HepG2 (cell line): ENCODE data around the gene JOSD1. TPM values are rescaled to one million over a fixed set of nuclear protein-coding genes. Genes with fewer than 3 reads are reported as not detected.

Experiments used
- AGO1 ChIP-seq: fragments of 200-400 bp; formaldehyde crosslinking; IDR thresholded peaks from 2 replicates; pipeline ENCODE4 v1.6.1; 2017; ENCODE audit warnings: mild to moderate bottlenecking, low read depth, low read length, moderate library complexity; ENCODE audit not compliant: poor library complexity, severe bottlenecking
- AHR ChIP-seq: IDR thresholded peaks from 2 replicates; pipeline ENCODE4 v1.6.1; 2018; ENCODE audit warnings: missing genetic modification reagents, missing compliant biosample characterization
- CCDC6 ChIP-seq: sonication (generic); formaldehyde crosslinking; IDR thresholded peaks from 2 replicates; pipeline ENCODE4 v1.8.1; 2022; ENCODE audit warnings: mild to moderate bottlenecking, missing genetic modification reagents, moderate library complexity
- DMAP1 ChIP-seq: IDR thresholded peaks from 2 replicates; pipeline ENCODE4 v1.6.1; 2016
- DNMT1 ChIP-seq: sonication (generic); formaldehyde crosslinking; IDR thresholded peaks from 2 replicates; pipeline ENCODE4 v1.5.1; 2020; ENCODE audit warnings: mild to moderate bottlenecking, missing genetic modification reagents
- FIP1L1 ChIP-seq: fragments of 200-400 bp; formaldehyde crosslinking; IDR thresholded peaks from 2 replicates; pipeline ENCODE4 v1.6.1; 2018; ENCODE audit warnings: low read depth, mild to moderate bottlenecking, low read length, moderate library complexity, borderline replicate concordance; ENCODE audit not compliant: insufficient read depth
- GPBP1L1 ChIP-seq: sonication (generic); formaldehyde crosslinking; IDR thresholded peaks from 2 replicates; pipeline ENCODE4 v1.5.0; 2020; ENCODE audit warnings: mild to moderate bottlenecking, missing genetic modification reagents
- HNF4A ChIP-seq: sonication (generic); formaldehyde crosslinking; IDR thresholded peaks from 2 replicates; pipeline ENCODE4 v1.4.0; 2020; ENCODE audit warnings: missing genetic modification reagents
- JARID2 ChIP-seq: sonication (generic); formaldehyde crosslinking; IDR thresholded peaks from 2 replicates; pipeline ENCODE4 v1.8.1; 2023; ENCODE audit warnings: missing genetic modification reagents, inconsistent platforms; ENCODE audit not compliant: insufficient replicate concordance
- NBN ChIP-seq: fragments of 450-650 bp; conservative IDR thresholded peaks from 2 replicates; pipeline ENCODE4 v1.6.1; 2017
- NFE2 ChIP-seq: sonication (generic); formaldehyde crosslinking; IDR thresholded peaks from 2 replicates; pipeline ENCODE4 v1.4.0; 2020; ENCODE audit warnings: missing genetic modification reagents
- NFYB ChIP-seq: sonication (generic); formaldehyde crosslinking; IDR thresholded peaks from 2 replicates; pipeline ENCODE4 v1.4.0; 2020; ENCODE audit warnings: missing genetic modification reagents
- NKX3-1 ChIP-seq: sonication (generic); formaldehyde crosslinking; IDR thresholded peaks from 2 replicates; pipeline ENCODE4 v1.5.0; 2020; ENCODE audit warnings: missing genetic modification reagents
- RAD21 ChIP-seq: fragments of 450-650 bp; formaldehyde crosslinking; IDR thresholded peaks from 2 replicates; pipeline ENCODE4 v1.5.0; 2020; ENCODE audit warnings: mild to moderate bottlenecking
- RELA ChIP-seq: sonication (generic); formaldehyde crosslinking; IDR thresholded peaks from 2 replicates; pipeline ENCODE4 v1.4.0; 2020; ENCODE audit warnings: missing genetic modification reagents
- RFXAP ChIP-seq: sonication (generic); formaldehyde crosslinking; IDR thresholded peaks from 2 replicates; pipeline ENCODE4 v1.4.0; 2020; ENCODE audit warnings: missing genetic modification reagents, borderline replicate concordance
- SETDB1 ChIP-seq: sonication (generic); formaldehyde crosslinking; IDR thresholded peaks from 2 replicates; pipeline ENCODE4 v1.5.1; 2020; ENCODE audit warnings: missing genetic modification reagents, mild to moderate bottlenecking, borderline replicate concordance
- TAF15 ChIP-seq: fragments of 200-400 bp; formaldehyde crosslinking; IDR thresholded peaks from one replicate; pipeline ENCODE4 v1.6.1; 2018; ENCODE audit warnings: mild to moderate bottlenecking, low read depth, low read length; ENCODE audit not compliant: poor library complexity, severe bottlenecking
- TBX2 ChIP-seq: sonication (generic); formaldehyde crosslinking; IDR thresholded peaks from 2 replicates; pipeline ENCODE4 v1.5.0; 2020; ENCODE audit warnings: missing genetic modification reagents, mild to moderate bottlenecking, borderline replicate concordance
- TEAD2 ChIP-seq: sonication (generic); formaldehyde crosslinking; IDR thresholded peaks from 2 replicates; pipeline ENCODE4 v1.9.0; 2021; ENCODE audit warnings: missing genetic modification reagents
- TERF1 ChIP-seq: sonication (generic); formaldehyde crosslinking; IDR thresholded peaks from 2 replicates; pipeline ENCODE4 v1.8.0; 2022; ENCODE audit warnings: mild to moderate bottlenecking, missing genetic modification reagents, moderate library complexity
- ZFP1 ChIP-seq: IDR thresholded peaks from 2 replicates; pipeline ENCODE4 v1.6.1; 2016
- ZKSCAN5 ChIP-seq: sonication (generic); formaldehyde crosslinking; IDR thresholded peaks from 2 replicates; pipeline ENCODE4 v1.5.1; 2020; ENCODE audit warnings: mild to moderate bottlenecking, missing genetic modification reagents
- ZNF121 ChIP-seq: sonication (generic); formaldehyde crosslinking; IDR thresholded peaks from 2 replicates; pipeline ENCODE4 v1.5.0; 2020; ENCODE audit warnings: mild to moderate bottlenecking, missing genetic modification reagents
- ZNF138 ChIP-seq: sonication (generic); formaldehyde crosslinking; IDR thresholded peaks from 2 replicates; pipeline ENCODE4 v1.5.0; 2020; ENCODE audit warnings: mild to moderate bottlenecking, low read depth, missing genetic modification reagents
- ZNF33B ChIP-seq: sonication (generic); formaldehyde crosslinking; IDR thresholded peaks from 2 replicates; pipeline ENCODE4 v1.5.1; 2020; ENCODE audit warnings: mild to moderate bottlenecking, missing genetic modification reagents
- ZNF446 ChIP-seq: sonication (generic); formaldehyde crosslinking; IDR thresholded peaks from 2 replicates; pipeline ENCODE4 v1.5.0; 2020; ENCODE audit warnings: mild to moderate bottlenecking, missing genetic modification reagents
- polyA plus RNA-seq, 8 experiments: library from polyadenylated mRNA; depleted of rRNA in 3 of 8; stranded (reverse) in 7 of 8; unstranded in 1 of 8; fragments of >200 nt; fragmentation: Illumina TruSeq in 4 of 8; extraction: Trizol in 4 of 8; gene quantifications; 2 replicates each; pipeline versions ENCODE4 v1.2.1 to v1.2.3, GENCODE V29; 2011 to 2016; ENCODE audit warnings: low read depth in 4 of 8, missing spikeins in 1 of 8, mixed read lengths in 1 of 8; ENCODE audit not compliant: insufficient read depth in 1 of 8
- total RNA-seq, 5 experiments: library from RNA; depleted of rRNA; stranded (reverse); fragments of >200 nt; fragmentation: Illumina TruSeq; extraction: Trizol; gene quantifications; 2 replicates each; pipeline ENCODE4 v1.2.3, GENCODE V29; 2016; ENCODE audit warnings: low read depth in 1 of 5
- TF ChIP-seq, protein P1 (sequence below): sonication (generic); formaldehyde crosslinking; IDR thresholded peaks from 2 replicates; pipeline ENCODE4 v1.4.0; 2020; ENCODE audit warnings: missing genetic modification reagents

Gene JOSD1
- total and polyA plus RNA-seq, 2 of the 13 experiments (the other 11 are each of a cell fraction or from before 2014, with no cell fraction given): 31.7 to 38.4 TPM

DNA sequence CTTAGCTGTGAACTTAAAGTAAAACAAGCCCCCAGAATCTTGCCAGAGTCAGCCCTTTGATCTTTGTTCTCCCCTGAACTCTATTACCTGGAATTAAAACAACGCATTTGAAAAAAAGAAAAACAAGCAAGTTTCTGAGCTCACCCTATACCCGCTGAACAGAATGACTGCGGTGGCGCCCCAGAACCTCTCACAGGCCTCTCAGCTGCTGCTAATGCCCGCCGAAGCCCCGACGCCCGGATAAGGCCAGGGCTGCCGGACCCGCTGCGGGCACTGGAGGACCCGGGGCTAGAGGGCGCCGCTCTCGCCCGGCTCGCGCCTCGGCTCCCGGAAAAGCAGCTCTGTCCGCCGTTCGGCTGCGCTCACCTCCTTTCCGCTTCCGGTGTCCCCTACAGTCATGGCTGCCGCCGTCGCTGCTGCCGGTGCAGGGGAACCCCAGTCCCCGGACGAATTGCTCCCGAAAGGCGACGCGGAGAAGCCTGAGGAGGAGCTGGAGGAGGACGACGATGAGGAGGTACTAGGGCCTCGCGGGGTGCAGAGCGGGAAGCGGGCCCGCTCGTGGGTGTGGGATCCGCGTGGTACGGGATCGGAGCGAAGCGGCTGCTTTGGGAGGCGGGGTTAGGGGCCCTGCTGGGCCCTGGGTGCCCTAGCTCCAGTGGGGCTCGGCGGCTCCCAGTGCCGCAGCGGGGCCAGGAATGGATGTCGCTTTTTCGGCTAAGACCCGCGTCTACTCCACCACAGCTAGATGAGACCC, 19.0 kb downstream of the JOSD1 start, which contains the start of gene TOMM22 (continued):
- TF ChIP-seq ZFP1 (CRISPR knock-in tag): peak; percentile 76; the same call in 1 of the 2 replicates
- TF ChIP-seq NFYB (CRISPR knock-in tag): no peak
- no peak for TF ChIP-seq SETDB1 (CRISPR knock-in tag)
- peak; percentile 91 for TF ChIP-seq TBX2
- TF ChIP-seq TERF1 (CRISPR knock-in tag): no peak
- peak; percentile 87 for TF ChIP-seq AHR (CRISPR knock-in tag)
- peak; percentile 87 for TF ChIP-seq ZNF121 (CRISPR knock-in tag)
- TF ChIP-seq ZNF138 (CRISPR knock-in tag): peak; percentile 91
- TF ChIP-seq DMAP1 (CRISPR knock-in tag): peak; percentile 96
- TF ChIP-seq GPBP1L1 (CRISPR knock-in tag): no peak
- peak; percentile 83 for TF ChIP-seq DNMT1 (CRISPR knock-in tag)
- TF ChIP-seq NBN: no peak
- TF ChIP-seq JARID2 (CRISPR knock-in tag): no peak
- peak; percentile 81 for TF ChIP-seq ZNF446 (CRISPR knock-in tag)
- TF ChIP-seq RFXAP (CRISPR knock-in tag): peak; percentile 93; the same call in 1 of the 2 replicates
- TF ChIP-seq ZNF33B (CRISPR knock-in tag): peak; percentile 94; the same call in 1 of the 2 replicates
- peak; percentile 63; the same call in 1 of the 2 replicates for TF ChIP-seq RELA (CRISPR knock-in tag)
- peak; percentile 63 for TF ChIP-seq HNF4A (CRISPR knock-in tag)
- peak; percentile 94; the same call in 1 of the 2 replicates for TF ChIP-seq CCDC6
- TF ChIP-seq TAF15: peak; percentile 86
- no peak for TF ChIP-seq ZKSCAN5
- TF ChIP-seq NFE2 (CRISPR knock-in tag): no peak
- peak; percentile 47 for TF ChIP-seq AGO1
- peak; percentile 97 for TF ChIP-seq NKX3-1 (CRISPR knock-in tag)
- TF ChIP-seq, protein P1, sequence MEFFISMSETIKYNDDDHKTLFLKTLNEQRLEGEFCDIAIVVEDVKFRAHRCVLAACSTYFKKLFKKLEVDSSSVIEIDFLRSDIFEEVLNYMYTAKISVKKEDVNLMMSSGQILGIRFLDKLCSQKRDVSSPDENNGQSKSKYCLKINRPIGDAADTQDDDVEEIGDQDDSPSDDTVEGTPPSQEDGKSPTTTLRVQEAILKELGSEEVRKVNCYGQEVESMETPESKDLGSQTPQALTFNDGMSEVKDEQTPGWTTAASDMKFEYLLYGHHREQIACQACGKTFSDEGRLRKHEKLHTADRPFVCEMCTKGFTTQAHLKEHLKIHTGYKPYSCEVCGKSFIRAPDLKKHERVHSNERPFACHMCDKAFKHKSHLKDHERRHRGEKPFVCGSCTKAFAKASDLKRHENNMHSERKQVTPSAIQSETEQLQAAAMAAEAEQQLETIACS (CRISPR knock-in tag): peak; percentile 72
- TF ChIP-seq TEAD2 (CRISPR knock-in tag): no peak
- peak; percentile 67 for TF ChIP-seq RAD21 (CRISPR knock-in tag)
- 0 out of 2 replicates have a peak, but pooled peaks have one; percentile 45 for TF ChIP-seq FIP1L1
